ENCODE data around the gene CLN3. TPM values are rescaled to one million over a fixed set of nuclear protein-coding genes. Genes with fewer than 3 reads are reported as not detected.
A peak's percentile ranks its signal among the peaks of the same experiment; 100 is the strongest.

Gene CLN3
- total and polyA plus RNA-seq, 2 of the 13 experiments (the other 11 are each of a cell fraction or from before 2014, with no cell fraction given), result 23.4 to 46.8 TPM

GRCh38 chr16:28531777-28532744 is 40.2 kb upstream of the CLN3 start (continued):
- peak; percentile 49; the same call in 1 of the 2 replicates for TF ChIP-seq ARID5B (CRISPR knock-in tag; IDR thresholded peaks at IDR 0.05)
- TF ChIP-seq KDM5A (IDR thresholded peaks at IDR 0.05; ENCODE audit: borderline replicate concordance, low read length), result no peak
- no peak for TF ChIP-seq NONO (IDR thresholded peaks at IDR 0.05)
- TF ChIP-seq NONO (CRISPR knock-in tag; conservative IDR thresholded peaks at IDR 0.05), result no peak
- no peak for TF ChIP-seq ZBTB8A (CRISPR knock-in tag; IDR thresholded peaks at IDR 0.05; ENCODE audit: borderline replicate concordance, low read depth)
- no peak for TF ChIP-seq FOXK2 (IDR thresholded peaks at IDR 0.05)
- TF ChIP-seq E2F2 (CRISPR knock-in tag; IDR thresholded peaks at IDR 0.05; ENCODE audit: borderline replicate concordance), result no peak
- TF ChIP-seq ELF3 (CRISPR knock-in tag; IDR thresholded peaks at IDR 0.05), result 0 out of 2 replicates have a peak, but pooled peaks have one; percentile 18
- TF ChIP-seq BHLHE40 (IDR thresholded peaks at IDR 0.05; ENCODE audit: low read length), result no peak
- no peak for TF ChIP-seq NR0B2 (CRISPR knock-in tag; IDR thresholded peaks at IDR 0.05)
- TF ChIP-seq CHCHD3 (CRISPR knock-in tag; IDR thresholded peaks at IDR 0.05), result no peak
- 0 out of 2 replicates have a peak, but pooled peaks have one; percentile 12 for TF ChIP-seq ZMYM4 (CRISPR knock-in tag; IDR thresholded peaks at IDR 0.05)
- TF ChIP-seq FOXA1 (IDR thresholded peaks at IDR 0.05), result no peak
- no peak for TF ChIP-seq FOXA1 (CRISPR knock-in tag; IDR thresholded peaks at IDR 0.05)
- no peak for TF ChIP-seq PRMT3 (CRISPR knock-in tag; IDR thresholded peaks at IDR 0.05; ENCODE audit: borderline replicate concordance, low read depth)
- no peak for TF ChIP-seq TARDBP (CRISPR knock-in tag; IDR thresholded peaks at IDR 0.05)
- TF ChIP-seq RXRB (CRISPR knock-in tag; IDR thresholded peaks at IDR 0.05; ENCODE audit: borderline replicate concordance), result peak; percentile 55; the same call in 1 of the 2 replicates
- 0 out of 2 replicates have a peak, but pooled peaks have one; percentile 30 for TF ChIP-seq ZNF598 (CRISPR knock-in tag; IDR thresholded peaks at IDR 0.05; ENCODE audit: borderline replicate concordance)
- 0 out of 2 replicates have a peak, but pooled peaks have one; percentile 60 for TF ChIP-seq KLF15 (CRISPR knock-in tag; IDR thresholded peaks at IDR 0.05; ENCODE audit: borderline replicate concordance)
- no peak for TF ChIP-seq NBN (conservative IDR thresholded peaks at IDR 0.05)
- no peak for TF ChIP-seq KLF13 (CRISPR knock-in tag; IDR thresholded peaks at IDR 0.05)
- TF ChIP-seq ZNF644 (CRISPR knock-in tag; IDR thresholded peaks at IDR 0.05; ENCODE audit: low read depth), result peak; percentile 32; the same call in 1 of the 2 replicates
- 0 out of 2 replicates have a peak, but pooled peaks have one; percentile 25 for TF ChIP-seq ZBTB38 (CRISPR knock-in tag; IDR thresholded peaks at IDR 0.05)
- TF ChIP-seq ZNF780A (CRISPR knock-in tag; IDR thresholded peaks at IDR 0.05), result no peak
- TF ChIP-seq HMG20B (CRISPR knock-in tag; conservative IDR thresholded peaks at IDR 0.05), result 0 out of 2 replicates have a peak, but pooled peaks have one; percentile 10
- no peak for TF ChIP-seq ZNF34 (CRISPR knock-in tag; IDR thresholded peaks at IDR 0.05; ENCODE audit: borderline replicate concordance)

Measured in HepG2 (cell line).